ENCODE data around the gene STX5. TPM values are rescaled to one million over a fixed set of nuclear protein-coding genes. Genes with fewer than 3 reads are reported as not detected.

Gene STX5
- total and polyA plus RNA-seq, 9 of the 15 experiments (the other 6 are each of a cell fraction or from before 2014, with no cell fraction given): 2.8 to 28.6 (median 23.7) TPM

DNA sequence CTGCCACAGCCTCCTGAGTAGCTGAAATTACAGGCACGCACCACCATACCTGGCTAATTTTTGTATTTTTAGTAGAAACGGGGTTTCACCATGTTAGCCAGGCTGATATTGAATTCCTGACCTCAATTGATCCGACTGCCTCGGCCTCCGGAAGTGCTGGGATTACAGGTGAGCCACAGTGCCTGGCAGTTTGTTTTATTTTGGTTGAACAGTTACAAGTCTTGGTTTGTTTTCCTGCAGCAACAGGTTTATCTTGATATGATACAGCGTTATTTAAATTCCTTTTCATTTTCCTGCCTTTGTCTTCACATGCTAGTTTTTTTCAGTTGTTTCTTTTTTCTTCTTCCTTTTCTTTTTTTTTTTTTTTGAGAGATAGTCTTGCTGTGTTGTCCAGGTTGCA is 44.9 kb upstream of the STX5 start:
- 0 out of 2 replicates have a peak, but pooled peaks have one; percentile 10 for TF ChIP-seq NFE2 (IDR thresholded peaks at IDR 0.05; ENCODE audit: low read depth)
- no peak for TF ChIP-seq PHB (CRISPR knock-in tag; IDR thresholded peaks at IDR 0.05)
- TF ChIP-seq ZNF740 (CRISPR knock-in tag; IDR thresholded peaks at IDR 0.05): no peak
- TF ChIP-seq ZNF740 (tag; IDR thresholded peaks at IDR 0.05): no peak
- TF ChIP-seq BCOR (IDR thresholded peaks at IDR 0.05): 0 out of 2 replicates have a peak, but pooled peaks have one; percentile 20
- peak; percentile 34; the same call in 1 of the 2 replicates for TF ChIP-seq ZNF316 (IDR thresholded peaks at IDR 0.05)
- 0 out of 2 replicates have a peak, but pooled peaks have one; percentile 11 for TF ChIP-seq MAFG (tag; conservative IDR thresholded peaks at IDR 0.05)
- Histone ChIP-seq H3K27me3 (ENCODE audit: control insufficient read depth in 2 of 2, insufficient read depth in 2 of 2, low read length in 2 of 2) (no peaks in the 10 kb centered on the region), H3K79me2 (ENCODE audit: control insufficient read depth, insufficient read depth, low read length) (peaks cover 82% of the 10 kb centered on the region), H3K9me3 (replicated peaks; ENCODE audit: control insufficient read depth, insufficient read depth, low read depth, low read length) (no peaks in the 10 kb centered on the region), H3K36me3 (ENCODE audit: control insufficient read depth, insufficient read depth, low read length) (peaks cover 81% of the 10 kb centered on the region), H3K9ac (ENCODE audit: insufficient read depth in 1 of 2, low read depth in 2 of 2, low read length in 2 of 2) (no peak overlapping the region), H3K4me3 (no peak overlapping the region), H4K20me1 (replicated peaks; ENCODE audit: control insufficient read depth, insufficient read depth, low read length) (peaks cover 14% of the 10 kb centered on the region), H3K4me1 (replicated peaks in 1 of 2; ENCODE audit: control insufficient read depth in 2 of 2, insufficient read depth in 2 of 2, low read length in 2 of 2) (peaks cover 32 to 41% of the 10 kb centered on the region in 2 experiments), H2AFZ (ENCODE audit: low read depth, low read length) (no peak overlapping the region), H3K4me2 (ENCODE audit: insufficient read depth, low read length) (no peak overlapping the region), H3K27ac (ENCODE audit: extremely low read depth, low read depth, low read length) (no peak overlapping the region), H3K9me1 (ENCODE audit: control insufficient read depth, insufficient read depth, low read length) (no peaks in the 10 kb centered on the region)
- 75% methylated on average over 6 of the region's 6 CpGs for WGBS (ENCODE audit: insufficient coverage, low coverage, missing lambda C conversion rate)
- ChIA-PET POLR2A (interaction anchor here (1.0 to 7.2 kb wide), 6 partner anchors 7 to 82 kb away, joined by 4 to 66 read pairs (median 12); no protein-coding TSS in a partner anchor), CTCF (ENCODE audit: low intra/inter-chr PET ratio) (interaction anchor here (0.7 kb wide), 1 partner anchor 499 kb away, joined by 3 read pairs; no protein-coding TSS in a partner anchor)
- FAIRE-seq: no peak
- no peak for DNase-seq (ENCODE audit: extremely low read depth in 1 of 4, low spot score in 3 of 4)
- ATAC-seq: no peak
- intact Hi-C loops (cut with micrococcal nuclease): no loop called here
- BruUV-seq (replicated peaks): no TSS peak
- in situ Hi-C loops (cut with MboI): no loop called here

Data from K562 (cell line).